Activated CD8-positive, alpha-beta memory T cell treated with anti-CD3 and anti-CD28 coated beads for 48 hours (primary cell): ENCODE results near the gene AIF1.

Experiments used
- DNase-seq, 3 experiments: peaks; one replicate each; pipeline ENCODE4 v3.0.0-alpha.2; 2020; ENCODE audit warnings: low read depth in 2 of 3, low spot score in 2 of 3

Gene AIF1

GRCh38 chr6:31614684-31615578 lies at the start of gene AIF1:
AIF1 (plus strand) TSS chr6:31615234; CDS start chr6:31615330, 96 bp downstream.
- no peak for DNase-seq

- DNase-seq: no peak
These were observed 47.3 kb upstream of the AIF1 start for GRCh38 chr6:31567531-31568370.

- DNase-seq: no peak
These were observed 46.5 kb upstream of the AIF1 start for GRCh38 chr6:31568537-31568961.

- no peak for DNase-seq
These were observed 45.0 kb upstream of the AIF1 start for GRCh38 chr6:31569861-31570536.

- DNase-seq: peak in 1 of 3 experiments; percentile 67
These were observed 42.8 kb upstream of the AIF1 start, which contains the start of gene LTA for GRCh38 chr6:31572041-31572911. LTA (plus strand) TSS chr6:31572289; CDS start chr6:31572743, 454 bp downstream.

GRCh38 chr6:31573239-31574105 lies 41.6 kb upstream of the AIF1 start:
- no peak for DNase-seq

- DNase-seq: no peak
These were observed 40.6 kb upstream of the AIF1 start for GRCh38 chr6:31574106-31575061.

- DNase-seq: peak in 1 of 3 experiments; percentile 75
These were observed 39.6 kb upstream of the AIF1 start, which contains the start of gene TNF for GRCh38 chr6:31575335-31575901. TNF (plus strand) TSS chr6:31575565; CDS start chr6:31575742, 177 bp downstream.

- no peak for DNase-seq
These were observed 38.9 kb upstream of the AIF1 start for GRCh38 chr6:31575952-31576685.

- DNase-seq: no peak
These were observed 38.0 kb upstream of the AIF1 start for GRCh38 chr6:31576897-31577578.

- DNase-seq: no peak
These were observed 37.5 kb upstream of the AIF1 start for GRCh38 chr6:31577579-31577966.

- no peak for DNase-seq
These were observed 36.6 kb upstream of the AIF1 start for GRCh38 chr6:31578184-31579118.

GRCh38 chr6:31579119-31579505 lies 35.9 kb upstream of the AIF1 start:
- DNase-seq: no peak

- no peak for DNase-seq
These were observed 35.2 kb upstream of the AIF1 start for GRCh38 chr6:31579546-31580437.

GRCh38 chr6:31580438-31580740 lies 34.6 kb upstream of the AIF1 start:
- no peak for DNase-seq
